Skin of body (tissue), 2 donors: ENCODE results near the gene GABBR2. TPM values are rescaled to one million over a fixed set of nuclear protein-coding genes. Genes with fewer than 3 reads are reported as not detected.
A peak's percentile ranks its signal among the peaks of the same experiment; 100 is the strongest.

Experiments
- DNase-seq: peaks from one replicate; lab custom pipeline; 2025; lab: John Stamatoyannopoulos, UW
- total RNA-seq: library from RNA; depleted of rRNA; stranded (reverse); fragments of >200 nt; gene quantifications from one replicate; pipeline ENCODE4 v1.2.3, GENCODE V29; 2014

Gene GABBR2
- total RNA-seq, 1 donor from 2014 or later: 0.39 TPM

DNA sequence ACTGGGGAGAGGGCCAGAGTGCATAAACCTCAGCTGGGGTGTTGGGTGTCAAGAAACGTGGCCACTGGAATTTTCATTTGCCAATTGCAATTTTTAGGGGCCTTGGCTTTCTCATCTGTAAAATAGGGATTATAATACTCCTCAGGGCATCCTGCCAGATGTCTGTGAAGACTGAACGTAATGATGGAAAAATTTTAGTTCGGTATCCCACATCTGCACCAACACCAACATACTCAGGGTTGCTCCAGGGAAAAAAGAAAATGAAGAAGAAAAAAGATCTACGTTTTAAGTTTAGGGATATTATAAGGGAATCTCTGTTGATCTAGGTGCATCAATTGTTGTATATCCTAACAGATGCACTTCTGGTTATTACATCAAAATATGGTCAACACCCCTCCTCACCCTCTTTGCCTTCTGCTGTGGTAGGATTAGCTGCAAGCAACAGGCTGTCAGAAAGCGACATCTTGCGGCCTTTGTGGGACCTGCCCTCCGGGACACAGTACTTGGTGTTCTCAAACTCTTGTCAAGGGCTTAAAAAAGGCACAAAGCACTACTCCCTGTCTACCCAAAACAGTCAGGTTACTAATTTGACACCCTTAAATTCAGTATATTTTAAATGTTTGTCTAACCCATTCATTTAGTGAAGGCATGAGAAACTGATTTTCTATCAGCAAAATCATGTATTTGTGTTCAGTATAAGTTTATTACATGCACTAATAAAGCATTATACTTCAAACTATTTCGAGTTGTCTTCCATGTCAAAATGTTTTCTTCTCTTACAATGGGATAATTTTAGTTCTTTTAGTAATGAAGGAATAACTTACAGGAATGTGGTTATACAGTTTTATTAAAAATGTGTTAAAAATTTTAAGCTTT is 445.0 kb downstream of the GABBR2 start:
- peak; percentile 65 for DNase-seq

GRCh38 chr9:98263080-98263479 is 445.7 kb downstream of the GABBR2 start:
- no peak for DNase-seq

DNA sequence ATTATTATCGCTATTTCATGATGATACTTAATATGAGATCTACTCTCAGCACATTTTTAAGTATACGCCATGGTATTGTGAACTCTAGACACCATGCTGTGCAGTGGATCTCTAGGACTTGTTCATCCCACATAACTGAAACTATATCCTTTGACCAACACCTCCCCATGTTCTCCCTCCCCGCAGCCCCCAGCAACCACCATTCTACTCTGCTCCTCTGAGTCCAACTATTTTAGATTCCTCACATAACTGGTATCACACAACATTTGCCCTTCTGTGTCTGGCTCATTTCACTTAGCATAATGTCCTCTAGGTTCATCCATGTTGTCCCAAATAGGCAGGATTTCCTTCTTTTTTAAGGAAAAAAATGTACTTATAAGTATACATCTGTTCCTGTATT is 446.7 kb downstream of the GABBR2 start:
- DNase-seq: no peak

- no peak for DNase-seq
Observed at GRCh38 chr9:98260635-98261034, 448.1 kb downstream of the GABBR2 start.

- DNase-seq: no peak
Observed at GRCh38 chr9:98259791-98260190, 448.9 kb downstream of the GABBR2 start.

DNA sequence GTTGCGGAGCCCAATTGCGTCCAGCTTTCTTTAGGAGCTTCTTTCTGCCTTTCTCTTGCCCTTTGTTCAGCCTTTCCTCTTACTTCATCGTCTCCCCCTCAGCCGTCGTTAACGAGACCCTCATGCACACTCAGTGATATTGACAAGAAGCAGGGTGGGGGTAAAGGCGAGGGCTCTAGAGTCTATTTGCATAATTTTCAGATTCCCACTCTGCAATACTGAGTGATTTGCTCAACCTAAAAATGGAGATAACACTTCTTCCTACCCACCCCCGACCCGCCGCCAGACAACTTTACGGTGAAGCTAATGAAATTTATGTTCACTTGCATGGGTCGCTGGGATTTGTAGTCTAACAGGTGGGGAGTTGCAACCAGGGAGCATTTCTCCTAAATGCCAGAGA is 452.0 kb downstream of the GABBR2 start:
- no peak for DNase-seq

DNA sequence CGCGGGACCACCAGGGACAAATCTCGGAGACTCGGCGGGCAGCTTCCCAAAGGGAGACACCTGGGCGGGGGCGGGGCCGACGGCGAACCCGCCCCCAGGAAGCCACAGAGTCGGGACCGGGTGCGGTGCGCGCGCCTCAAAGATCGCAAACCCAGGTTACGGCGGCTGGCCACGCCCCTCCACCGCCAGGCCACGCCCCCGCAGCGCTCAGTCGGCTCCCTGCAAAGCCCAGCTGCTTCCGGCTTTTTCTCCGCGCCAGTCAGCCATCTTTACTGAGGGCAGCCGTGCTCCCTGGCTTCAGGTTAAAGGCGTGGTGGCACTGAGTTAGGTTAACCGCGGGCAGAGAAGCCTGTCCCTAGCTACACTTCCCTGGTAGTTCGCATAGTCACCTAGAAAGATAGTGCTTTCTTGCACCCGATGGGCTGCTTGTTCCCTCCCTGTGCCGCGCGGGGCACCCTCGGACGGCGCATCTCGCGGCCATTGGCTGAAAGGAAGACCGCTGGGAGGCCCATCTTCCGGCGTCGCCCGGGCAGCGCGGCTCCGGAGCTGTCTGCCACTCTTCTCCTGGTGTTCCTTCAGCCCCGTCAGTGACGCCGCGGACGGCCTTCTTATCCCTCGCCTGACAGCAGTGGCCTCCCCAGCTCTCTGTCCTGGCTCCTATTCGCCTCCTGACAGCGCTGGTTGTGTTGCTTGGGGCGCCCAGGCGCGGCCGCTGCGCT is 453.0 kb downstream of the GABBR2 start, which contains the start of gene TBC1D2:
Gene TBC1D2 (minus strand): TSS at position 72 of the 719 bp plus-strand sequence. CDS start 108 bp downstream, outside the sequence.
- DNase-seq: peak; percentile 94

GRCh38 chr9:98255061-98255577 is 453.6 kb downstream of the GABBR2 start:
- DNase-seq: no peak

- DNase-seq: no peak
Observed at GRCh38 chr9:98254228-98255060, 454.3 kb downstream of the GABBR2 start.

DNA sequence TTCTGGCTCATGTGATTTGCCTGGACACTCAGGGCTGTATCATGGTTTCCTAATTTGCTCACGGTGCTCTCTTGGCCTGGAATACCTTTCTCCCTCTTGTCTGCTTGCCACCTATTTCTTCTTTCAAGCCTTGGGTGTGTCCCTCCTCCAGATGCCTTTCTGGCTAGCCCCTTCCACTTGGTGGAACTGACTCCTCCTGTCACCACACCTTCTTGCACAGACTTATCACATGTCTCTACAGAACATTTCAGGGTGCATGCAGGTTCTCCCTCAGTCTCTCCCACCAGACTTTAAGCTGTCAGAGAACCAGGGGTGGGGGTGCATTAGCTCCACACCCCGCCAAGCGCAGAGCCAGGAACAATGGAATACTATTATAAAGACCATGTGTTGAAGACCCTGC is 455.2 kb downstream of the GABBR2 start:
- no peak for DNase-seq

DNA sequence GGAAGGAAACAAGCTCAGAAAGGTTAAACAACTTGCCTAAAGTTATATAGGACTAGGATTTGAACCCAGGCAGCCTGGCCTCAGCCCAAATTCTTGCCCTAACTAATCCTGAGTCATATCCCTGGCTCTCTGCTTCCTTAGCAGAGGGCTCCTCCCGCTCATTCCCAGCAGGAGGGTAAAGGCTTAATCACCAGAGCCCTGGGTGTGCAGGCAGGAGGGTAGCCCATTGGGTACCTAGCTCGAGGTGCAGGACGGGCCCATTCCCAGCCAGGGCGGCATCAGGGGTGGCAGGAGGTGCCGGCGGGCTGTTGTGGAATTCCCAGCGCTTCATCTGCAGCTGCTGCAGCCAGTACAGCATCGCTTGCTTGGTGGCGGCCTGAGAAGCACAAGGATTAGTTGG is 457.2 kb downstream of the GABBR2 start:
- no peak for DNase-seq

GRCh38 chr9:98249771-98250170 is 459.0 kb downstream of the GABBR2 start:
- DNase-seq: no peak

- no peak for DNase-seq
Observed at GRCh38 chr9:98248737-98249474, 459.8 kb downstream of the GABBR2 start.

- DNase-seq: no peak
Observed at GRCh38 chr9:98247831-98248657, 460.7 kb downstream of the GABBR2 start.

DNA sequence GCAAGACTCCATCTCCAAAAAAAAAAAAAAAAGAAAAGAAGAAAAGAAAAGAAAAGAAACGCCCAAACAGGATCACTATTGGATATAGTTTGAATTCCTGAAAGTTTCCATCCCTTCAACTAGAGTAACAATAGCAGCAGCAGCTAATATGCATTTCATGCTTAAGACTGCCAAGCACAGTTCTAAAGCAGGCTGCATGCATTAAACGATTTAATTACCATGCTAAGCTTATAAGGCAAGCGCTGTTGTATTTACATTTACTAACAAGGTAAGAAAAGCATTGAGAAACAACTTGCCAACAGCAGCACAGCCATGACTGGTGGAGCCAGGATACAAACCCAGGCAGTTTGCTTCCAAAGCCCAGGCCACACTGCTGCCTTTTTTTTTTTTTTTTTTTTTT is 466.3 kb downstream of the GABBR2 start:
- DNase-seq: no peak

DNA sequence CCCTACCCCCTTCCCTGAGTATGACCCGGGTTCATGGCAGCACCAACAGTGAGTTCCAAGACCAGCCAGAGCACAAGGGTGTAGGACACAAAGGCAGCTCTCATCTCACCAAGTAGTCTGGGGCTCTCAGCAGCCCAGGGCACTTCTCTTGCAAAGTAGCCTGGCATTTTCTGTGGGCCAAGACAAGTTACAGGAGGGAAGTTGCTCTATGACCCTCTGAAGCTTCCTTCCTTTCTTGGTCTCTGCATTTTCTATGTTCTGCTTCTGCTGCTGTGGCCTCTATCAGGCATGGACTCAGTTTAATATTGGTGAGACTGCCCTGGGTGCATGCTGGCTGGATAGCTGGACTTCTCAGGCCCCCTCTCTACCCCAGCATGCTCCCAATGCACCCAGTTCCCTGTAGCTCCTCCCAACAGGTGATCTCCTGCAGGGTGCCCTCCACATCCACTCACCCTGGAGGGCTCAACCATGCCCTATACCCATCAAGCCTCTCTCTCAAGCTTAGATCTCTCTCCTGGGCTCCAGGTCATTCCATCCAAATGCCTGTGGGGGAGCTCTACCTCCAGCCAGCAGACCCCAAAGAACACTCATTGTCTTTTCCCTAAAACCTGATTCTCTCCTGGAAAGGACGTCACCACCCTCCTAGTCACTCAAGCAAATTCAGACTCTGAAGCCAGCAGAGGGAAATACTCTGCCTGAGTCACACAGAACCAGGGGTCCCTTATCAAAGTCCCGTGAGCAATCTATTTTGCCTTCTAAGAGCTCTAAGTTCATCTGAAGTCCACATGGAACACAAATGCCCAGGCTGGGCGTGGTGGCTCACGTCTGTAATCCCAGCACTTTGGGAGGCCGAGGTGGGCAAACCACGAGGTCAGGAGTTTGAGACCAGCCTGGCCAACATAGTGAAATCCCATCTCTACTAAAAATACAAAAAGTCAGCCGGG is 467.1 kb downstream of the GABBR2 start:
- DNase-seq: no peak

- no peak for DNase-seq
Observed at GRCh38 chr9:98240475-98240874, 468.3 kb downstream of the GABBR2 start.
